Astrocyte of the spinal cord (primary cell): ENCODE measurements around the gene WDPCP.
A peak's percentile ranks its signal among the peaks of the same experiment; 100 is the strongest.
"Not testable (repeated sequence)": the region's sequence is repeated elsewhere in the genome, so short reads cannot be mapped to it uniquely, and the experiment has no call there.

Source experiments
- DNase-seq: peaks from one replicate; pipeline ENCODE4 v3.0.0; 2011; ENCODE audit warnings: low read depth, low spot score
- H3K4me3 ChIP-seq: 2 replicates; pipeline ENCODE4 v1.5.1; 2011; ENCODE audit warnings: low read depth, mild to moderate bottlenecking, low read length, moderate library complexity
- in situ Hi-C: cut with HindIII; loops from 2 replicates; pipeline ENCODE4 v1.10.0; 2017; ENCODE audit warnings: low sequenced_read_pairs
- TF ChIP-seq, protein P1 (sequence below): IDR thresholded peaks from 2 replicates; pipeline ENCODE4 v1.5.1; 2012; ENCODE audit warnings: low read depth, mild to moderate bottlenecking, low read length, inconsistent platforms

WDPCP gene

DNA sequence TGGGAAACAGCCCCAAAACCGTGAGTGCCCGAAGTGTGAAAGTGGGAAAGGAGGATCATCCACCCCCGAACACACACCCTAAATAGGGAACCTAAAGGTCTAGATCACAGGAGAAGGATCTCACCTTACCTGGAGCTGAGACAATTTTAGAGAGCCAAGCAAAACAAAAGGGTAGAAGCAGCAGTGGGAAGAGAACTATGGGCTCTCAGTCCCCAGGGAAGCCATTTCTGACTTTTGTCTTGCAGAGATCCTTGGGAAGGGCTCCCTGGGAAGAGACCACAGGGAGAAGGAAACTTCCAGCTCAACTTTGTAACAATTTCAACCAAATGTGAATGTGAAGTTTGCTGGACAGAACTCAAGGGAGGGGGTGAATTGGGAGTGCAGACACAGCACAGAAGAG, 110.6 kb downstream of the WDPCP start:
- no peak for DNase-seq
- H3K4me3 ChIP-seq: no peak overlapping the region
- in situ Hi-C loops: no loop called here
- TF ChIP-seq, protein P1, sequence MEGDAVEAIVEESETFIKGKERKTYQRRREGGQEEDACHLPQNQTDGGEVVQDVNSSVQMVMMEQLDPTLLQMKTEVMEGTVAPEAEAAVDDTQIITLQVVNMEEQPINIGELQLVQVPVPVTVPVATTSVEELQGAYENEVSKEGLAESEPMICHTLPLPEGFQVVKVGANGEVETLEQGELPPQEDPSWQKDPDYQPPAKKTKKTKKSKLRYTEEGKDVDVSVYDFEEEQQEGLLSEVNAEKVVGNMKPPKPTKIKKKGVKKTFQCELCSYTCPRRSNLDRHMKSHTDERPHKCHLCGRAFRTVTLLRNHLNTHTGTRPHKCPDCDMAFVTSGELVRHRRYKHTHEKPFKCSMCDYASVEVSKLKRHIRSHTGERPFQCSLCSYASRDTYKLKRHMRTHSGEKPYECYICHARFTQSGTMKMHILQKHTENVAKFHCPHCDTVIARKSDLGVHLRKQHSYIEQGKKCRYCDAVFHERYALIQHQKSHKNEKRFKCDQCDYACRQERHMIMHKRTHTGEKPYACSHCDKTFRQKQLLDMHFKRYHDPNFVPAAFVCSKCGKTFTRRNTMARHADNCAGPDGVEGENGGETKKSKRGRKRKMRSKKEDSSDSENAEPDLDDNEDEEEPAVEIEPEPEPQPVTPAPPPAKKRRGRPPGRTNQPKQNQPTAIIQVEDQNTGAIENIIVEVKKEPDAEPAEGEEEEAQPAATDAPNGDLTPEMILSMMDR: no peak

DNA sequence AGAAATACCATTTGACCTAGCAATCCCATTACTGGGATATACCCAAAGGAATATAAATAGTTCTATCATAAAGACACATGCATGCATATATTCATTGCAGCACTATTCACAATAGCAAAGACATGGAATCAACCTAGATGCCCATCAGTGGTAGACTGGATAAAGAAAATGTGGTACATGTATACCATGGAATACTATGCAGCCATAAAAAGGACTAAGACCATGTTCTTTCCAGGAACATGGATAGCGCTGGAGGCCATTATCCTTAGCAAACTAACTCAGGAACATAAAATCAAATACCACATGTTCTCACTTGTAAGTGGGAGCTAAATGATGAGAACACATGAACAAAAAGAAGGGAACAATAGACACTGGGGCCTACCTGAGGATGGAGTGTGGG, 119.0 kb downstream of the WDPCP start:
- H3K4me3 ChIP-seq, DNase-seq, in situ Hi-C loops: not testable (repeated sequence)

GRCh38 chr2:63465633-63466032, 122.6 kb downstream of the WDPCP start:
- TF ChIP-seq, protein P1: no peak
- peak; percentile 20 for DNase-seq
- no peak overlapping the region for H3K4me3 ChIP-seq
- in situ Hi-C loops: no loop called here

DNA sequence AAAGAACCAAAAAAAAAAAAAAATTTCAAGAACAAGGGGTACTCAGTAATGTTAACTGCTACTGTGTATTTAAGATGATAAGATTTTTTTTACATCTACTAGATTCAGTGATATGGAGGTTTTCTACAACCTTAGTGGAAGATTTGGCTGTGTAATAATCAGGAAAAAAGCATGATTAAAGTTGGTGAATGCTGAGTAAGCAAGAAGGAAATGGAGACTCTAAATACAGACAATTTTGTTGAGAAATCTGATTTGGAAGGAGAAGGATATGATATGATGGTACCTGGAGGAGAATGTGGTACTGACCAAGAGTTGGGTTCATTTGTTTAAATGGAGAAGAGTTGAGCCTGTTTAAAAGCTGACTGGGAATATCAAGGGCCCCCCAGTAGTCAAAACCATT, 125.1 kb downstream of the WDPCP start:
- no peak for DNase-seq
- no peak overlapping the region for H3K4me3 ChIP-seq
- TF ChIP-seq, protein P1: no peak
- in situ Hi-C loops: no loop called here

DNA sequence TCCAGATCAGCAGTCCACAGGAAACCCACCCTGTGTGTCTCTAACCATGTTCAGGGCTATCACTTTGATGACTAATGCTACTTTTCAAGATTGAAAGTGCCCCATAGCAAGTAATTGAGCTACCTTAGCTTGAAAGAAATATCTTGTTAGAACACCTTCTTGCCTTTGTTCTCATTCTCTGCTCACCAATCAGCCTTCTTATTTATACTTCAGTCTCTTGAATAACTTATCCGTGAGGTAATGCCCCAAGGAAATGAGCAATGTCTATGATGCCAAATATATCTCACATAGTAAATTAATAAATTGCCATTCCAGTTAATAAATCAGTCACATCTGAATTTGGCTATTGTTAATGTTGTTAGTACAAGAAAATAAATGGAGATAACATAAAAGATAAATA, 141.6 kb downstream of the WDPCP start:
- no peak for DNase-seq
- TF ChIP-seq, protein P1: no peak
- in situ Hi-C loops: no loop called here
- no peak overlapping the region for H3K4me3 ChIP-seq

DNA sequence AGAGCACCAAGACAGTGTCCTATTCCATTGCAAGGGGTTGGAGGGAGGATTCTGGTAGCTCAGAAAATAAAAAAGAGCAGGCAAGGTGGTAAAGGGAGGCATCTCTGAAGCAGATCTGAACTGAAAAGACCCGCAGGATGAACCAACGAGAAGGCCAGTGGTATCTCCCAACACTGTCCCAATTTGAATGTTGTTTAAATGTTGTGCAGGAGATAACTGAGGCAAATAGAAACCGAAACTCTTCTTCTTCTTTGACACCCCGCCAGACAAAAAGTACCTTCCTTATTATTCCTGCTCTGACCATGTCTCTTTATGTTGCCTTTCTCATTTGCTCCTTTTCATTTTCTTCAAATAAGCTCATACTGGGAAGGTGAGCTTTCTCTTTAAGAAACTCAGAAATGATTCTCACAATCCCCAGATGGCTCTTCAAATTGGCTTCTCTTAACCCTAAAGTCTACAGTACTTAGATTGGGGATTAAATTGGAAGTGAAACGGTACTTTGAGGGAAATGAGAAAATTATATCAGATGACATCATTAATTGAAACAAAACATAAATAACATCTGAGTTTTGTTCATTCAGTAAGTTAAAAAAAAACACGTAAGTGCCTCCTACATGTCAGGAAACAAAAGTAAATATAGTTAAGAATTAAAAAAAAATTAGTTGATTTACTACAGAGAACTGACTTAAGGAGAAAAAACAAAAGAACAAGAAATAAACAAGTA, 143.6 kb downstream of the WDPCP start:
- TF ChIP-seq, protein P1: no peak
- no peak overlapping the region for H3K4me3 ChIP-seq
- no peak for DNase-seq
- in situ Hi-C loops: no loop called here

DNA sequence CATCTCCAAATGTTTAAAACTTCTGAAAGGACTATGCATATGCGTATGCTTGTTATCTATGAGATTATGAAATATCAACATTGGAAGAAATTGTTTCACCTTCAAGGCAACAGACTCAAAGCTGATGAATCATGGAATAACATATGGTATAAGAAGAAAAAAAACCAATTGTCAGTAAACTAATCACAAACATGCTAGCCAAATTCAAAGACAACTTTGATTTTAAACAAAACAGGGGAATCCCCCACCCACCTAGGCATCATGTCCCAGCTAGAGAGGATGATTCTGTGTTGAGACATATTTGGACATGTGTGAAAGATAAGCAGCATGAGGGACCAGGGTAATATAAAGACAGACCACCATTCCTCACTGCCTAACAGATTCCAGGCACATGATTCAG, 147.7 kb downstream of the WDPCP start:
- no peak overlapping the region for H3K4me3 ChIP-seq
- in situ Hi-C loops: no loop called here
- TF ChIP-seq, protein P1: no peak
- no peak for DNase-seq
